Endothelial cell of umbilical vein (primary cell): ENCODE results near the gene NANS.

Experiments
- CTCF ChIP-seq, 2 donors: IDR thresholded peaks; 1 replicate in 1 of 2; 2 replicates in 1 of 2; pipeline ENCODE4 v1.5.1; 2011; ENCODE audit warnings: low read length in 2 of 2, mild to moderate bottlenecking in 2 of 2, moderate library complexity in 2 of 2, control low read depth in 1 of 2, inconsistent platforms in 1 of 2, low read depth in 1 of 2; ENCODE audit not compliant: insufficient read depth in 1 of 2; ENCODE audit errors: extremely low read depth in 1 of 2
- EZH2 ChIP-seq: IDR thresholded peaks from 2 replicates; pipeline ENCODE4 v1.6.1; 2012; ENCODE audit warnings: borderline replicate concordance, low read depth, mild to moderate bottlenecking, moderate library complexity, low read length, inconsistent platforms; ENCODE audit not compliant: severe bottlenecking
- FOS ChIP-seq: IDR thresholded peaks from 2 replicates; pipeline ENCODE4 v1.6.1; 2011; ENCODE audit warnings: mild to moderate bottlenecking, low read length, moderate library complexity, borderline replicate concordance; ENCODE audit not compliant: insufficient read depth
- POLR2A ChIP-seq: IDR thresholded peaks from 2 replicates; pipeline ENCODE4 v1.6.1; 2012; ENCODE audit warnings: low read depth, mild to moderate bottlenecking, control low read depth, low read length
- POLR2AphosphoS5 ChIP-seq: IDR thresholded peaks from 2 replicates; pipeline ENCODE4 v1.6.1; 2012; ENCODE audit warnings: low read depth, mild to moderate bottlenecking, control low read depth, low read length, moderate library complexity; ENCODE audit not compliant: insufficient read depth
- TF ChIP-seq, protein P1 (sequence below): IDR thresholded peaks from 2 replicates; pipeline ENCODE4 v1.6.1; 2011; ENCODE audit not compliant: insufficient read depth, insufficient read length

DNA sequence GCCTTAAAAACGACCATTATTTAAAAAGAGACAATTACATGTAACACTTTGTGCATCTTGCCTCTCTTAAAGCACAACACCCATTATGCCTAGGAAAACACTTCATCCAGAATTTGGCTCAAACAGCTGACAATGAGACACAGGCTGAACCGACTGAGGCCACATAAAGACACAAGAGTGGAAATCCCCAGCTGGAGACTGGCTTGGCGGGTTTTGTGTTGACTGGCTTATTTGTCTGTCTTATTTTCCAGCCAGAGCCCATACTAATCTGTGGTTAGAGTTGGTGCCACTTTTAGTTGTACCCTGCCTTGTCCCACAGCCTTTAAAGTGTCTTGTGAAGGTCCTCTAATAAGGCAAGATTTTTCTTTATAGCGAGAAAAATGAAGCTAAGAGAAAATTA is 41.3 kb downstream of the NANS start:
- TF ChIP-seq, protein P1, sequence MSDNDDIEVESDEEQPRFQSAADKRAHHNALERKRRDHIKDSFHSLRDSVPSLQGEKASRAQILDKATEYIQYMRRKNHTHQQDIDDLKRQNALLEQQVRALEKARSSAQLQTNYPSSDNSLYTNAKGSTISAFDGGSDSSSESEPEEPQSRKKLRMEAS, result no peak
- TF ChIP-seq CTCF (IDR thresholded peaks at IDR 0.05; ENCODE audit: extremely low read depth in 1 of 2, insufficient read depth in 1 of 2, low read depth in 1 of 2, low read length in 2 of 2) (no peak), POLR2A (no peak), EZH2 (no peak), POLR2AphosphoS5 (no peak), FOS (no peak)
